Lower lobe of right lung (tissue), 2 donors: ENCODE results near the gene COL19A1. TPM values are rescaled to one million over a fixed set of nuclear protein-coding genes. Genes with fewer than 3 reads are reported as not detected.

ENCODE experiments used
- ATAC-seq, 2 donors: fragments of 200-7000 bp; cut with Tn5 transposase; one replicate each; pipeline ENCODE4 v1.9.1; 2020 to 2022; ENCODE audit warnings: mild to moderate bottlenecking in 2 of 2, moderate library complexity in 2 of 2
- DNase-seq: peaks from one replicate; pipeline ENCODE4 v3.0.0-alpha.2; 2020
- H3K27ac ChIP-seq: fragments of 200-600 bp; one replicate; pipeline ENCODE4 v1.8.0; 2022
- H3K27me3 ChIP-seq: fragments of 200-600 bp; one replicate; pipeline ENCODE4 v1.8.0; 2022; ENCODE audit warnings: low read depth
- H3K36me3 ChIP-seq: fragments of 200-600 bp; one replicate; pipeline ENCODE4 v1.8.0; 2022; ENCODE audit warnings: mild to moderate bottlenecking
- H3K4me1 ChIP-seq: fragments of 200-600 bp; one replicate; pipeline ENCODE4 v1.8.0; 2022
- H3K4me3 ChIP-seq: fragments of 200-600 bp; one replicate; pipeline ENCODE4 v1.8.0; 2022; ENCODE audit warnings: mild to moderate bottlenecking
- H3K9me3 ChIP-seq: fragments of 200-600 bp; one replicate; pipeline ENCODE4 v1.8.0; 2022
- CTCF ChIP-seq: fragments of 200-600 bp; IDR thresholded peaks from one replicate; pipeline ENCODE4 v1.8.0; 2022; ENCODE audit warnings: antibody characterized with exemption, mild to moderate bottlenecking
- intact Hi-C: fragments of 100-400 bp; cut with DNase I; formaldehyde crosslinking; loops from one replicate; pipeline ENCODE4 v1.11.0; 2022
- total RNA-seq: library from RNA; stranded (reverse); fragmentation: NEBNext Ultra II Directional; extraction: Animal tissue kit (Norgen Biotek cat#: 25700); gene quantifications from one replicate; pipeline ENCODE4 v1.2.1, GENCODE V29; 2021
- donor health status: DM: no; HTN: yes; CAD: no; lungs with severe emphysema.

COL19A1 gene
- total RNA-seq, 1 donor from 2014 or later, result not detected

GRCh38 chr6:70225055-70225454, 358.7 kb downstream of the COL19A1 start:
- Histone ChIP-seq H3K4me1 (no peaks in the 10 kb centered on the region), H3K27ac (no peak overlapping the region), H3K27me3 (no peaks in the 10 kb centered on the region), H3K9me3 (no peaks in the 10 kb centered on the region), H3K36me3 (no peaks in the 10 kb centered on the region), H3K4me3 (no peak overlapping the region)
- TF ChIP-seq CTCF, result no peak
- ATAC-seq, result no peak
- no peak for DNase-seq
- intact Hi-C loops, result no loop called here

- no peaks in the 10 kb centered on the region for H3K27me3 ChIP-seq
- no peak overlapping the region for H3K27ac ChIP-seq
- H3K4me1 ChIP-seq, result no peaks in the 10 kb centered on the region
- intact Hi-C loops, result no loop called here
- no peaks in the 10 kb centered on the region for H3K36me3 ChIP-seq
- H3K4me3 ChIP-seq, result no peak overlapping the region
- DNase-seq, result no peak
- no peak for TF ChIP-seq CTCF
- no peak for ATAC-seq
- H3K9me3 ChIP-seq, result no peaks in the 10 kb centered on the region
These were observed 365.0 kb downstream of the COL19A1 start for GRCh38 chr6:70231311-70231710.

GRCh38 chr6:70234561-70235236, 368.3 kb downstream of the COL19A1 start:
- Histone ChIP-seq H3K27me3 (no peaks in the 10 kb centered on the region), H3K9me3 (no peaks in the 10 kb centered on the region), H3K4me3 (no peak overlapping the region), H3K36me3 (no peaks in the 10 kb centered on the region), H3K27ac (no peak overlapping the region), H3K4me1 (no peaks in the 10 kb centered on the region)
- ATAC-seq, result no peak
- no peak for TF ChIP-seq CTCF
- intact Hi-C loops, result no loop called here
- no peak for DNase-seq

- TF ChIP-seq CTCF, result no peak
- Histone ChIP-seq H3K9me3 (no peaks in the 10 kb centered on the region), H3K4me3 (no peak overlapping the region), H3K27ac (no peak overlapping the region), H3K36me3 (no peaks in the 10 kb centered on the region), H3K4me1 (no peaks in the 10 kb centered on the region), H3K27me3 (no peaks in the 10 kb centered on the region)
- intact Hi-C loops, result no loop called here
- no peak for ATAC-seq
- DNase-seq, result no peak
These were observed 370.0 kb downstream of the COL19A1 start for GRCh38 chr6:70236343-70236742.

GRCh38 chr6:70241031-70241430, 374.7 kb downstream of the COL19A1 start:
- ATAC-seq, result no peak
- H3K9me3 ChIP-seq, result no peaks in the 10 kb centered on the region
- H3K36me3 ChIP-seq, result no peaks in the 10 kb centered on the region
- DNase-seq, result no peak
- H3K27ac ChIP-seq, result no peak overlapping the region
- H3K4me1 ChIP-seq, result no peaks in the 10 kb centered on the region
- H3K4me3 ChIP-seq, result no peak overlapping the region
- TF ChIP-seq CTCF, result no peak
- intact Hi-C loops, result no loop called here
- H3K27me3 ChIP-seq, result no peaks in the 10 kb centered on the region
